KMS-11 (cell line): Measurements from ENCODE around the gene ATXN7L1.

Source experiments
- H2AFZ ChIP-seq: fragments of 200-600 bp; sonication (generic); 2 replicates; pipeline ENCODE4 v1.6.1; 2016; ENCODE audit warnings: antibody characterized with exemption, mixed run types, low read depth
- H3K27ac ChIP-seq: fragments of 200-600 bp; sonication (generic); 2 replicates; pipeline ENCODE4 v1.6.1; 2016; ENCODE audit warnings: mild to moderate bottlenecking, mixed run types
- H3K27me3 ChIP-seq: fragments of 200-600 bp; sonication (generic); 2 replicates; pipeline ENCODE4 v1.6.1; 2017; ENCODE audit warnings: mild to moderate bottlenecking, low read depth, mixed run types, moderate library complexity; ENCODE audit not compliant: insufficient read depth
- H3K36me3 ChIP-seq: fragments of 200-600 bp; sonication (generic); 2 replicates; pipeline ENCODE4 v1.6.1; 2017; ENCODE audit warnings: mild to moderate bottlenecking, mixed run types; ENCODE audit not compliant: insufficient read depth
- H3K4me1 ChIP-seq: fragments of 200-600 bp; sonication (generic); 2 replicates; pipeline ENCODE4 v1.6.1; 2016; ENCODE audit warnings: mild to moderate bottlenecking, low read depth, mixed run types; ENCODE audit not compliant: poor library complexity, severe bottlenecking
- H3K4me2 ChIP-seq: fragments of 200-600 bp; sonication (generic); 2 replicates; pipeline ENCODE4 v1.7.0; 2016; ENCODE audit warnings: mild to moderate bottlenecking, mixed run types
- H3K4me3 ChIP-seq: fragments of 200-600 bp; sonication (generic); IDR thresholded peaks from 2 replicates; pipeline ENCODE4 v1.6.1; 2017; ENCODE audit warnings: low read depth, low read length, mixed read lengths; ENCODE audit not compliant: insufficient read depth
- H3K79me2 ChIP-seq: fragments of 200-600 bp; sonication (generic); 2 replicates; pipeline ENCODE4 v1.6.1; 2016; ENCODE audit warnings: low read depth, mixed run types; ENCODE audit not compliant: insufficient read depth
- H3K9ac ChIP-seq: fragments of 200-600 bp; sonication (generic); 2 replicates; pipeline ENCODE4 v1.6.1; 2016; ENCODE audit warnings: mild to moderate bottlenecking, mixed run types
- H4K20me1 ChIP-seq: fragments of 200-600 bp; sonication (generic); 2 replicates; pipeline ENCODE4 v1.6.1; 2016; ENCODE audit warnings: mild to moderate bottlenecking, mixed run types; ENCODE audit not compliant: insufficient read depth
- CTCF ChIP-seq: fragments of 200-600 bp; sonication (generic); conservative IDR thresholded peaks from 2 replicates; pipeline ENCODE4 v1.6.1; 2017; ENCODE audit warnings: low read depth, mild to moderate bottlenecking, antibody characterized with exemption, low read length, moderate library complexity, mixed read lengths

Gene ATXN7L1

GRCh38 chr7:105673367-105674084, 202.9 kb downstream of the ATXN7L1 start:
- no peaks in the 10 kb centered on the region for H3K27me3 ChIP-seq
- no peaks in the 10 kb centered on the region for H3K79me2 ChIP-seq
- TF ChIP-seq CTCF = no peak
- H3K4me1 ChIP-seq = peaks cover 4% of the 10 kb centered on the region
- H3K27ac ChIP-seq = no peak overlapping the region
- no peak overlapping the region for H2AFZ ChIP-seq
- no peak overlapping the region for H3K4me2 ChIP-seq
- no peak overlapping the region for H3K9ac ChIP-seq
- H4K20me1 ChIP-seq = no peaks in the 10 kb centered on the region
- no peak overlapping the region for H3K4me3 ChIP-seq
- no peaks in the 10 kb centered on the region for H3K36me3 ChIP-seq

- no peaks in the 10 kb centered on the region for H4K20me1 ChIP-seq
- H3K4me1 ChIP-seq = peaks cover 4% of the 10 kb centered on the region
- no peaks in the 10 kb centered on the region for H3K36me3 ChIP-seq
- no peak overlapping the region for H3K9ac ChIP-seq
- no peaks in the 10 kb centered on the region for H3K27me3 ChIP-seq
- no peak for TF ChIP-seq CTCF
- H3K4me2 ChIP-seq = no peak overlapping the region
- no peak overlapping the region for H3K4me3 ChIP-seq
- no peak overlapping the region for H2AFZ ChIP-seq
- H3K79me2 ChIP-seq = no peaks in the 10 kb centered on the region
- H3K27ac ChIP-seq = no peak overlapping the region
These were observed 203.6 kb downstream of the ATXN7L1 start for GRCh38 chr7:105672801-105673200.

- no peak for TF ChIP-seq CTCF
- Histone ChIP-seq H2AFZ (no peak overlapping the region), H3K36me3 (no peaks in the 10 kb centered on the region), H3K79me2 (no peaks in the 10 kb centered on the region), H3K27me3 (no peaks in the 10 kb centered on the region), H3K4me3 (no peak overlapping the region), H4K20me1 (no peaks in the 10 kb centered on the region), H3K27ac (no peak overlapping the region), H3K9ac (no peak overlapping the region), H3K4me2 (no peak overlapping the region), H3K4me1 (peaks cover 9% of the 10 kb centered on the region)
These were observed 210.1 kb downstream of the ATXN7L1 start for GRCh38 chr7:105666324-105666723.

- Histone ChIP-seq H3K27ac (no peak overlapping the region), H3K79me2 (no peaks in the 10 kb centered on the region), H3K27me3 (no peaks in the 10 kb centered on the region), H3K9ac (no peak overlapping the region), H3K36me3 (no peaks in the 10 kb centered on the region), H4K20me1 (no peaks in the 10 kb centered on the region), H2AFZ (no peak overlapping the region), H3K4me3 (no peak overlapping the region), H3K4me1 (peaks cover 9% of the 10 kb centered on the region), H3K4me2 (no peak overlapping the region)
- TF ChIP-seq CTCF = no peak
These were observed 210.7 kb downstream of the ATXN7L1 start for GRCh38 chr7:105665684-105666083.
